Measurements from ENCODE around the gene PLEKHA5. TPM values are rescaled to one million over a fixed set of nuclear protein-coding genes. Genes with fewer than 3 reads are reported as not detected.

The PLEKHA5 gene
- total RNA-seq, 2 donors from 2014 or later = 24.4 to 41.7 TPM

DNA sequence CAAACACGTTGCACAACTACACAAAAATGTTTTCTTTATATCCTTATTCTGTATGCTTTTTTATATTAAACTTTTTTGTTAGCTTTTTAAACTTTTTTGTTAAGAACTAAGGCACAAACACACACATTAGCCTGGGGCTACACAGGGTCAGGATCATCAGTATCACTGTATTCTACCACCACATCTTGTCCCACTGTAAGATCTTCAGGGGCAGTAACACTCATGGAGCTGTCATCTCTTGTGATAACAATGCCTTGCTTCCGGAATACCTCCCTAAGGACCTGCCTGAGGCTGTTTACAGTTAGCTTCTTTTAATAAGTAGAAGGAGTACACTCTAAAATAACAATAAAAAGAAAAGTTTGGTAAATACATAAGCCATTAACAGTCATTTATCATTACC is 42.2 kb downstream of the PLEKHA5 start:
- WGBS = 78% methylated on average over 2 of the region's 2 CpGs
- TF ChIP-seq POLR2AphosphoS5 (IDR thresholded peaks at IDR 0.05) = no peak
- no peak for TF ChIP-seq POLR2A (IDR thresholded peaks at IDR 0.05)
- no peak for TF ChIP-seq CTCF (IDR thresholded peaks at IDR 0.05)
- Histone ChIP-seq H3K27ac (no peak overlapping the region), H3K36me3 (no peaks in the 10 kb centered on the region), H3K9me3 (no peaks in the 10 kb centered on the region), H3K4me3 (no peak overlapping the region), H3K27me3 (replicated peaks; ENCODE audit: insufficient read depth) (no peaks in the 10 kb centered on the region), H3K4me1 (replicated peaks) (no peaks in the 10 kb centered on the region)
- no peak for DNase-seq (ENCODE audit: low spot score)
- intact Hi-C loops (cut with DNase I) = no loop called here

- H3K4me3 ChIP-seq = no peak overlapping the region
- H3K9me3 ChIP-seq = no peaks in the 10 kb centered on the region
- no peak for TF ChIP-seq POLR2A (IDR thresholded peaks at IDR 0.05)
- no peak for TF ChIP-seq POLR2AphosphoS5 (IDR thresholded peaks at IDR 0.05)
- TF ChIP-seq CTCF (IDR thresholded peaks at IDR 0.05) = no peak
- intact Hi-C loops (cut with DNase I) = no loop called here
- H3K36me3 ChIP-seq = no peaks in the 10 kb centered on the region
- H3K27ac ChIP-seq = no peak overlapping the region
- H3K27me3 ChIP-seq (replicated peaks; ENCODE audit: insufficient read depth) = no peaks in the 10 kb centered on the region
- 69% methylated on average over 3 of the region's 3 CpGs for WGBS
- no peak for DNase-seq (ENCODE audit: low spot score)
- no peaks in the 10 kb centered on the region for H3K4me1 ChIP-seq (replicated peaks)
Observed at GRCh38 chr12:19177754-19178153, 48.2 kb downstream of the PLEKHA5 start.

DNA sequence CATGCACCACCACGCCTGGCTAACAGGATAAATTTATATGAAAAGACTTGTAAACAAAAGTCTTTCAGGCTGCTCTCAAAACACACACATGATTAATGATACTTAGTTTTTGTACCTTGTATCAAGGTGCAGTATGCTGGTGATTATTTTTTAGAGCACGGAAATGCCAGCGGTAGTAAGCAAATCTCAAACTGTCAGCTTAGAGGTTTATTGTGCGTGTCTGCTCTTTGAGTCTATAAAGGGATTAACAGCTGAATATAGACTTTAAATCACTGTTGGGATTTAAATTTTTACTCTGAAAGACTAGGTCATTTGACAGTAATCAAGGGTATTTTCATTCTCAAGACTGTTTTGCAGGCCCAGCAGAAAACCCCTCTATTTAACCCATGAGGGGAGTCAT is 50.5 kb downstream of the PLEKHA5 start:
- intact Hi-C loops (cut with DNase I) = loop anchor here (10.0 kb wide), 1 partner anchor 755 kb away; no protein-coding TSS in a partner anchor
- Histone ChIP-seq H3K27ac (no peak overlapping the region), H3K27me3 (replicated peaks; ENCODE audit: insufficient read depth) (no peaks in the 10 kb centered on the region), H3K9me3 (no peaks in the 10 kb centered on the region), H3K4me1 (replicated peaks) (no peaks in the 10 kb centered on the region), H3K4me3 (no peak overlapping the region), H3K36me3 (no peaks in the 10 kb centered on the region)
- no peak for TF ChIP-seq POLR2AphosphoS5 (IDR thresholded peaks at IDR 0.05)
- no peak for TF ChIP-seq POLR2A (IDR thresholded peaks at IDR 0.05)
- TF ChIP-seq CTCF (IDR thresholded peaks at IDR 0.05) = no peak
- WGBS = 64% methylated on average over 4 of the region's 4 CpGs
- DNase-seq (ENCODE audit: low spot score) = no peak

- Histone ChIP-seq H3K36me3 (no peaks in the 10 kb centered on the region), H3K4me1 (replicated peaks) (no peaks in the 10 kb centered on the region), H3K27ac (no peak overlapping the region), H3K4me3 (no peak overlapping the region), H3K27me3 (replicated peaks; ENCODE audit: insufficient read depth) (no peaks in the 10 kb centered on the region), H3K9me3 (no peaks in the 10 kb centered on the region)
- intact Hi-C loops (cut with DNase I) = loop anchor here (10.0 kb wide), 1 partner anchor 757 kb away; no protein-coding TSS in a partner anchor
- DNase-seq (ENCODE audit: low spot score) = no peak
- 88% methylated on average over 8 of the region's 8 CpGs for WGBS
- TF ChIP-seq POLR2AphosphoS5 (IDR thresholded peaks at IDR 0.05) (no peak), CTCF (IDR thresholded peaks at IDR 0.05) (no peak), POLR2A (IDR thresholded peaks at IDR 0.05) (no peak)
Observed at GRCh38 chr12:19181666-19182426, 52.3 kb downstream of the PLEKHA5 start.
